Stimulated activated CD8-positive, alpha-beta memory T cell treated with anti-CD3 and anti-CD28 coated beads, Interleukin-4, amount 100 ng/mL, for 48 hours (primary cell): ENCODE results near the gene LTBP1.
"Not testable (repeated sequence)": the region's sequence is repeated elsewhere in the genome, so short reads cannot be mapped to it uniquely, and the experiment has no call there.

Experiments
- DNase-seq: peaks from one replicate; pipeline ENCODE4 v3.0.0-alpha.2; 2020

The LTBP1 gene

DNA sequence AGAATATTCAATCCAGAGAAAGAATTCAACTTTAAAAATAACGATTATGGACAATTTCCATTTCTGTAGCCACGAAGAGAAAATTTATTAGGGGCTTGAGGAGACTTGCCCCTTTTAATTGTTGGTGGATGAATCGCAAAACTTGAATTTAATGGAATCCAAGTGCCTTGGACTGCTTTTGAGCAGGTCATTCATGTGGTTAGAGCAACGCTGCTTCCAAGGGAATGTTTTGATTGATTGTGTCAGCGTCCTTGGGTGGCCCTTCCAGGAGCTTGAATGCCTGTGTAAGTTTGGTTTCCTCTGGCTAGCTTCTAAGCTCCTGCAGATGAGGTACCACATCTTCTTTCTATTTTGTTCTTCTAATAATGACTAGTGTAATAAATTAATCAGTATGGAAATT, 213.4 kb downstream of the LTBP1 start:
- DNase-seq, result no peak

DNA sequence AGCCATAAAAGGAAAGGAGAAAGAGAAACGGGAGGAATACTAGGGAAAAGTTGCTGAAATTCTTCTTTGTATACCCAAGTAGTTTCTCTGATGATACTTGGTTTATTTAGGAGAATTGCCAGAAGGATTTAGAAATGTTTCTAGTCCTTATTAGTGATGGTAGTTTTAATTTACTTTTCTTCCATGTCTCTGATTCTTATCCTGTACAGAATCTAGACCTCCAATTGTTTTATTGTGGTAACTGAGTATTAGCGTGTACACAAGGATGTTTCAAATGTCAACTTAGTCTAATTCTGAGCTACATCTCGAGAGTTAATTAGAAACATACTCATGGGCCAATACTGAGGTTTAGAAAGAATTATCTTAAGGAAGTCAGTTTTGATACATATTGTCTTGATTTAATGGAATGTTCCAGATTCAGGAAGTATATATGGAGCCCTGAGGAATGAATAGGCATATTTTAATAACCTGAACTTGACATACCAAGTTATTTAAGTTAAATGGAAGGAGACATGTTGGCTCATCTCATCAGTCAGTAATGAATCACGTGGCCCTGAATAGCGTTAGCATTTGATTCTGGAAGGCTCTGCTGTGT, 219.6 kb downstream of the LTBP1 start:
- DNase-seq, result no peak

DNA sequence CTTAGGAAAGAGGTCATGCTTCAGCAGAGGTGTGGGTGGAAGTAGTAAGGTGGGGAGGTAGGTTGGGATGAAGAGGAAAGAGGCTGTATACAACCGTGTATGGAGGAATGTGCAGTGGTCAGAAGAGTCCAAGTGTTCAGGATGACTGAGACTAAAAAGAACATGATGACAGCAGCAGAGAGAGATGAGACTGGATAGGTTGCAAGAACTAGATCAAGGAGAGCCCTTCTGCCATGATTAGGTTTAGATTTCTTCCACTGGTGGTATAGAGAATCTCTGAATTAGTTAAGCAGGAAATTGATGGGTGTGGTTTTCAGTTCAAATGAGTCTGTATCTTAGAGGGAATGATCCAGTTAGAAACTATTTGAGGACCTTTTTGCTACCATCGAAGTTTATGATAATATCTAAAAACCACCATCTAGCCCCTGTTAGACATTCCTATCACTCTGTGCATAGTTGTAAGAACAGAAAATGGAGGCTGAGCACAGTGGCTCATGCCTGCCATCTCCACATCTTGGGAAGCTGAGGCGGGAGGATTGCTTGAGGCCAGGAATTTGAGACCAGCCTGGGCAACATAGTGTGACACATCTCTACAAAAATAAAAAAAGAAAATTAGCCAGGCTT, 221.0 kb downstream of the LTBP1 start:
- DNase-seq, result no peak

DNA sequence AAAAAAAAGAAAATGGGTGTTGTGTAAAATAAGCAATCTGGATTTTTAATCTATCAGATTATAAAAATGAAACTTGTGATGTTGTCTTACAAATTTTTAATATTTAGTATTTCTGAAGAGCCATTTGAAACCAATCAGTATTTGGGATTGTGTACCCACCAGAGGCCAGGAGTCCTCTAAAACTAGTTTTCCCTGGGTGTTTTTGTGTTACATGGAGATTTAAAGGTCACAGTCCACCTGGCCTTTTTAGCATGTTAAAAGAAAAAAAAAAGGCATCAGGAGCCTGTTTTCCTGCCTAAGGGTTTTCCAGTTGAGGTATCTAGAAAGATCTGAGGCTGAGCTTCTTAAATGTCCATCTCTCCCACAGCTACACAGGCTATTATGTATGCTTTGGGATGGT, 221.7 kb downstream of the LTBP1 start:
- DNase-seq, result no peak

DNA sequence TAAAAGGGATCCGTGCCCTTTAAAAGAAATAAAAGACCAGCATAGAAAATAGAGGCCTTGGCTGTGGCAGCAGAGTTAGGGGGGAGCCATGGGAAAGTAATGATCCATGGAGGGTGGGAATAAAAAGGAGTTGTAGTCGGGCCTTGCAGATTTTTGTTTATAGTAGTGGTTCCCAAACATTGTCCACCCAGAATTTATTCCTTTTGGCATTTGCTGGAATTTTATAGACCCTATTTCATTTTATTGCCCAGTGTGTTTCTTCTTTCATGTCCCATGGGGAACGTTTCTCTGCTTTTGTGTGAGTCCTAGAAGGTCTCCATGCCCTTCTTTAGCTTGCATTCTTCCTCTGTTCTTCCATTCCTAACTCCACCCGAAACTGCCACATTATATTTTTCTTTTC, 222.2 kb downstream of the LTBP1 start:
- DNase-seq, result no peak

DNA sequence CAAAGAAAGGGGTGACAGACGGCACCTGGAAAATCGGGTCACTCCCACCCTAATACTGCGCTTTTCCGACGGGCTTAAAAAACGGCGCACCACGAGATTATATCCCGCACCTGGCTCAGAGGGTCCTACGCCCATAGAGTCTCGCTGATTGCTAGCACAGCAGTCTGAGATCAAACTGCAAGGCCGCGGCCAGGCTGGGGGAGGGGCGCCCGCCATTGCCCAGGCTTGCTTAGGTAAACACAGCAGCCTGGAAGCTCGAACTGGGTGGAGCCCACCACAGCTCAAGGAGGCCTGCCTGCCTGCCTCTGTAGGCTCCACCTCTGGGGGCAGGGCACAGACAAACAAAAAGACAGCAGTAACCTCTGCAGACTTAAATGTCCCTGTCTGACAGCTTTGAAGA, 223.5 kb downstream of the LTBP1 start:
- not testable (repeated sequence) for DNase-seq

DNA sequence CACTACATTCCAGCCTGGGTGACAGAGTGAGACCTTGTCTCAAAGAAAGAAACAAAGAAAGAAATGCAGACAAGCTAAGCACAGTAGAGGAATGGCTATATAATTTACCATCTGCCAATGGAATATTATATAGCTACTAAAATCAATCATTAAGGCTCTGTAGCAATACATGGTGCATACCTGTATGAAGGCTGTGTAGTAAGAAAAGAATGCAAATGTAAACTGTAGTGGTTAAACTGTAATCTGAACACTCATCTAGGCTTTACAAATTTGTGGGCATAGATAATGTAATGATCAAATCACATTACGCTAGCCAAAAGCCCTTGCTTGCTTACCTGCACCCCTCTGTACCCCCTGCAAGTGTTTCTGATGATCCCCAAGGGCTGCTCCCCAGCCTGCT, 230.9 kb downstream of the LTBP1 start:
- no peak for DNase-seq

DNA sequence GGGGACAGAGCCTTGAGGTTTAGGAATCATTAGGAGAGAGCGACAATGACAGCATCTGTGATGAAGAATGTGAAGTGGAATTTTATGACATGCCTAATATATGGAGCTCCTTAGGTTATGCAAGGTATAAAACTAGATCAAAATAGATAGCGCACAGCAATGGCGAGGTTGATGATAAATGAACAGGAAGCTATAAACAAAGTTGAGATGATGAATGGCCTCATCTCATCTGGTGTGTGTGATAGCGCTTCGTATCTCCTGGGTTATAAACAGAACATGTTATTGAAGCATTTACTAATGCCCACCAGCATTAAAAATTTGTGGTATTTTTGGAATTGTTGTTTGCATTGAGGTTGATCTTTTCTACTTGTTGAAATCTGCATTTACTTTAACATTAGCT, 231.5 kb downstream of the LTBP1 start:
- DNase-seq, result no peak

DNA sequence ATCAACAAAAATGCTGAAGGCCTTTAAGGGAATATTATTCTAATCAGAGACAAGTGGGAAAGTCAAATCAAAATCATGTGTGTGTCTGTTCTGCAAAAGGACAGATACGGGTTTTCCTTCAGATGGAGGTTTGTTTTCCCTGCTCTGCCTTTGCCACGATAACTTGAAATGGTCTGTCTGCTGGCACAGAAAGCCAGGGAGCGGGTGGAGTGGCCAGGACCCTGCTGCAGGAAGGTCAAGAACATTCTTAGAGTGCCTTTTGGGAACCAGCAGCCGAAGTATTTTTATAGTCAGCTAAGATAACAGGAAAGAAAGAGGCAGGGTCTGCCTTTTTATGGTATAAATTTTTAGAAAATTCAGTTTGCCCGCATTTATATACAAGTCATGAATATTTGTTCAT, 234.2 kb downstream of the LTBP1 start:
- DNase-seq, result no peak

DNA sequence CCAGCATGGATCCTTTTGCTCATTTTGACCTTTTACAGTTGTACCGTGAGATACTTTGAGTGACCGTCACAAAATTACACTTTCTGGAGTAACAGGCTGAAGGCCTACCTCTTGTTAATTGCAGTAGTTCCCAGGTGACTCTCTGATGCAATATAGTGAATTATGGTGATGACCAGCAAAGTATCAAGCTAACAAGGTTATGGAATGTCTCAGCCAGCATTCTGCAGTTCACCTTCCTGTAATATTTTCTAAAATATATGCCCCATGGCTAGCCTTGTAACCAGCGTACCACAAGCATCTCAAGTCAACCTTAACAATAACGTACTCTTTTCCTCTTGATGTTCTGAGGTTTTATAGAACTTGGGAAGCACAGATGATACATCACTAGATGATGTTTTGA, 234.7 kb downstream of the LTBP1 start:
- no peak for DNase-seq

DNA sequence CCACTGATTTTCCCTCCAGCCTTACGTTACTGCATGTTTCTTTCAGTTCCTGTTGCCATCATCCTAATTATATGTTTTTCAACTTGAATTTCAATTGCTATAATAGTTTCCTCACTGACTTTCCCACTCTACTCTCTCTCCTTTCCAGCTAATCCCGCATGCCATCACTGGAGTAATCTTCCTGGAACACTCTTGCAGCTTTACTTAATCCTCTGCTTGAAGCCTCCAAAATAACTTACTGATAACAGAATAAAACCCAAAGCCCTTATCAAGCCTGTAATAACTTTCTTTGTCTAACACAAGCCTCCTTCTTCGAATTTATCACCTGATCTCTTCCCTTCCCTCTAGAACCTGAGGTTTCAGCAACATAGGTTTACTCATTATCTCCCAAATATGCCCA, 237.3 kb downstream of the LTBP1 start:
- no peak for DNase-seq

DNA sequence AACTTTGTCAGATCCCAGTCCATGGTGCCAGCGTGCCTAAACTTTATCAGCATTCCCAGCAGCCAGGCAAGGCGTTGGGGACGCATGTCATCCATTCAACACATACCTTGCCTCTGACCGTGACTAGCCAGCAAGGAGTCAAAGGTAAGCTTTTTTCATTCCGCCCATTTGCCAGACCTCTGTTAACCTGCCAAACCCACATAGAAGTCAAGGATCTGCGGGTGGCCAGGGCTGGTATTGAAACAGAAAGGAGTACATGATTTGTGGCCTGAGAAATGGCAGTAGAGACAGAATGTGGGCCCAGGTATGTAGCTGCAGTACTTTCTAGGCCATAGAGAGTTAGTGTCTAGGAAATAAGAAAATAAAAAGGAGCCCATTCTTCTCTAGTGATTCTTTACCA, 240.2 kb downstream of the LTBP1 start:
- no peak for DNase-seq

DNA sequence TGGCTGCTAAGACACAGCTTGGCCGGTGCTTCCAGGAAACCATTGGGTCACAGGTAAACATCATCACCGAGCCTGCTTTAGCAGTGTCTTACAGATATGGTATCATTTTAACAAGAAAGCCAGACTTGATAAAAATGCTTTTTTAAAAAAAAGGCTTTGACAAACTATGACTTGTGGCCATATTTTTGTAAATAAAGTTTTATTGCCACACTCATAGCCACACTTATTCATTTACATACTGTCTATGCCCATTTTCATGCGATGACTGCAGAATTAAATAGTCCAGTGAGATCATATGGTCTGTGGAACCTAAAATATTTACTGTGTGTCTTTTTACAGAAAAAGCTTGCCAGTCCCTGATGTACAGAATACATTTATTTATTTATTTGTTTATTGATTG, 242.0 kb downstream of the LTBP1 start:
- no peak for DNase-seq

DNA sequence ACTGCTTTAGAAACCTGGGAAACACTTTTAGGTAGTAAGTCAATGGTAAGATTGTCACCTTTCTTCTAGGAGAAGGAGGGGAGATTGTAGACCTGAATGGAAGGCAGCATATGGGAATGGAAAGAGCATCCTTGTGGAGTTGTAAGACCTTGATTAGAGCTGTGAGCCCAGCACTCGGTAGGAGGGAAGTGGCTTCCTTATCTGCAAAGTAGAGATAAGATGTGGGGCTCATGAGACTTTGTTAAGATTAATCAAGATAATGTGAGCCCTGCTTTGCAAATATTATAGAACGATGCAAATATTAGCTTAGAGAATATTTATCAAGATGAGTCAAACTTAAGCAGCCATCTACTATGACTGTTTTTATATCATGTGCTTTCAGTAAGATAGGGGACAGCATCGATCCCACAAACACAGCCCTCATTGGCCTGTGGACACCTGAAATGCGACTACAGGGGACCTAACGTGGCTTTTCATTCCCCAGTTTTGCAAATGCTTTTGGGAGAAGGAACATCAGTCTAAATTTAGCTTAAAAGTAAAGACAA, 243.7 kb downstream of the LTBP1 start:
- DNase-seq, result no peak

DNA sequence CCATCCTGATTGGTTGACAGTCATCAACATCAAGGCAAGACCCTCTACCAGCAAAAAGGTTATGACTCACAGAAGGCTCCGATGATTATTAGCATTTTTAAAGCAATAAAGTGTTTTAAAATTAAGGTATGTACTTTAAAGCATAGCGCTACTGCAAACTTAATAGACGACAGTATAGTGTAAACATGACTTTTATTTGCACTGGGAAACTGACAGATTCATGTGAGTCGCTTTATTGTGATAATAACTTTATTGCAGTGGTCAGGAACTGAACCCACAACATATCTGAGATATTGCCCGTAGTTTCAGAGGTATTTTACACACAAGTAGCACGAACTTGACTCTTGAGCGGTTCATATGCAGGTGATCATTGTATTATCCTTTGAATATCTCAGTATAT, 249.1 kb downstream of the LTBP1 start:
- DNase-seq, result no peak

DNA sequence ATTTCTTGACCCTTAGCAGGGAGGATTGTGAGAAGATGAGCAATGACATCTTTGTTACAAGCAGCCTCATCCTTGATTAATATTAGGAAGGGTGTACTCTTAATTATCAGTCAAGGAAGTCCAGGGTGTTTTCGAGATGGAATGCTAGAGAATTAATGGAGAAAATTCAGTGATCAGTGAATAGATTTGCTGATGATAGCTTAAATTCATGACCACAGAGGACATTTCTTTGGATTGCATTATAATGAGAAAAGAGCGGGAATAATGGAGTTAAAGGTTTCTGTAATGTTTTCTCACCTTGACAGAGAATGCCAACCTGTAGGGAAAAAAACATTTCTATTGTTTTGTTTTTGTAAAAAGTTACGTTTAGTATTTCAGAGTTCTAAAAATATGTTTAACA, 249.9 kb downstream of the LTBP1 start:
- DNase-seq, result no peak

DNA sequence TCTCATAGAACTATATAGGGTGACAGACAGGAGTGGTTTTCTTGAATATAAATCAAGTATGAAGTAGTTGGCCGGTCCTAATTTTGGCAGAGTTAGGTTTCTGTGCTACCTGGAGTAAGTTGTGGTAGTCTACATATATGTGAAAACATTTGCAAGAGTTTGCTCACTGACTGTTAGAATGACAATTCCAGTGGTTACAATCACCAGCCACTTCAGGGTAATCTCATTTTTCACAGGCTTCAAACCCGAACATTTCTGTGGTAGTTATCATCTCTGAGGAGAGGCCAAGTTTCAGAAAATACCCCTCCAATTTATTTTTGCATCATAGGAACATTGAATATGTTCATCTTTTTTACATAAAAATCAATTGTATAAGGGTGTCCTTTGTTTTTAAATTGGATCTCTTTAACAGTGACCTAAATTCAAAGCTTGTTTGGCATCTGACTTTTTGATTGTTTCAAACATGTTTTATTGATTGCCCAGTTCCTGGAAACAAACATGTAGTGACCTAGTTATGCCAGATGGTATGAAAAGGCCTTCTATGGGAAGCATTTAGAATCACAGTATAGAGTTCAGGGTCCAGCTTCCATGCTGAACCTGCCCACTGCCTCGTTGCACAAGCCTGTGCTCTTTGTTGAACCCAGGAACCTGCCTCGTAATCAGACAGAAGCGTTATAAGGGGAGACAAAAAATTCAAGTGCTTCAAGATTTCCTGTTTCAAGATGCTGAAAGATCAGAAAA, 250.6 kb downstream of the LTBP1 start:
- no peak for DNase-seq

DNA sequence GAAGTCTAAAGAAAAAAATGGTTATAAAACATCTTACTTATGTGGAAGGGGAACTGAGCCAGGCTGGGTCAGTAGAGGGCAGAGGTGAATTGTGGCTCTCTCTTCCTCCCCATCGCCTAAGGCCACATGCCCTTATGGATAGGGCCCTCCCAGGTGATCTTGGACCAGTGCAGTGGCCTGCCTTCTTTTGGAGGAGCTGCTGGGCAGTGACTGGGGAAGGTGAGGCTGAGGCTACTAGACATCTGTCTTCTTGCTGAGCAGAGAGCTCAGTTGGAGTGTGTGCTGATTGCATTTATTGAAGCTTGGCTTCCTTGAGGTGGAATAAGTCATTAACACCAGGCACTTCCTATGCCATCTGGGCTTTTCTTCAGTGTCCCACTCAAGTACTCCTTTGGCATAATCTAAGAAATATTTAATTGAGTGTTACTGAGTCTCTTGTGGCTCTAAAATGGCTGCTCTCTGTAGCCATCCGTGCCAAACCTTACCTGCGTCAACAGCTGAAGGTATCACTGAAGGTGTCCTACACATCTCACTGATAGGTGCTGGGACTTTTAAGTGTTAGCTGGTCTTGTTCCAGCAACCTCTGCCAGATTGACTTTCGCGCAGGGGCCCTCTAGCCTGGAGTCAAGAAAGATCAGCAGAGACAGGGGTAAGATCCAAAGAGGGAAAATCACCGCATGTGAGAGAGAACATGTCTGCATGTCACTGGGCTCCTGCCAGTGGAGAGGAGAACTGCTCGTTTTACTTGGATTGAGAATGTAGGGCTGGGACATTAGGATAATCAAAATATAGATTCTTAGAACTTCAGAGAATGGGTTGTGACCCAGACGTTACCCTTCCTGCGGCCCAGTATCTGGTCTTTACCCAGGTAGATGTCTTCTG, 256.1 kb downstream of the LTBP1 start:
- no peak for DNase-seq

DNA sequence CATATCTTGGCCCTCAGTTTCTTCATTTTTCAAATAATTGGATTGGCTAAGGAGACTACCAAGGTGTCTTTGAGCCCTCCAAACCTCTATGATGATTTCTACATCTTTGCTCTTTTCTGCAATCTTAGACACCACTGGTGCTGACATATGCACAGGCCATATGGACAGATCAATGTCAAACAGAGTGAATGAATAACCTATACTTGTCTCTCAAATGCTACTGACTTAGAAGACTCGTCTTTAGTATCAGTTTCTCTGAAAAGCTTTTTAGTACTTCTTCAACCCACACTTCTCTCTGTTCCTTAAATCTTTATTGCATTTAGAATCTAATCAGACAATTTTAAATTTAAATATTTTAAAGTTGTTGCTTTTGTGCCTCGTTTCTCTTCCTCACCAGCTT, 258.2 kb downstream of the LTBP1 start:
- DNase-seq, result no peak

DNA sequence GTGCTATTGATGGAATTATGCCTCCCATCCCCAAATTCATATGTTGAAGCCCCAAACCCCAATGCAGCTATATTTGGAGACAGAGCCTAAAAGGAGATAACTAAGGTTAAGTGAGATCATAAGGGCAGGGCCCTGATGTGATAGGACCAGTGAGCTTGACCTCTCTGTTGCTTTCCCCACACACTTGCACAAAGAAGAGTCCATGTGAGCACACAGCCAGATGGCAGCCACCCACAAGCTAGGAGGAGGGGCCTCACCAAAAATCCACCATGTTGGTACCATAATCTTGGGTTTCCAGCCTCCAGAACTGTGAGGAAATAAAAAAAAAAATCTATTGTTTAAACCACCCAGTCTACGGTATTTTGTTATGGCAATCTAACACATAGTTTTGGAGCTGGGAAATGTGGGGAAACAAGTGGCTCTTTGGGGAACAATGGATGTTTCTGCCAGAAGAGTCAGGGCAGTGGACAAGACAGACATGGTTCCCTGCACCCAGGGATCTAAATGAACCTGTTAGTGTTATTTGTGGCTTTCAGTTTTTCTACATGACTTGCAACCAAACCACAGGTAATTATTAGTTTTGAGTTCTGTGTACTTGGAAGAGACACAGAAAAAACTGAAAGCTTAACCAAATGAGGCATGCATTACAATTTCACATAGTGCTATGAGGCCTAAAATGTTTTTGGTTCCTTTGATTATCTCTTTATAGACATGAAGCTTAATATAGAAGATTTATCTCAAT, 259.1 kb downstream of the LTBP1 start:
- DNase-seq, result no peak

DNA sequence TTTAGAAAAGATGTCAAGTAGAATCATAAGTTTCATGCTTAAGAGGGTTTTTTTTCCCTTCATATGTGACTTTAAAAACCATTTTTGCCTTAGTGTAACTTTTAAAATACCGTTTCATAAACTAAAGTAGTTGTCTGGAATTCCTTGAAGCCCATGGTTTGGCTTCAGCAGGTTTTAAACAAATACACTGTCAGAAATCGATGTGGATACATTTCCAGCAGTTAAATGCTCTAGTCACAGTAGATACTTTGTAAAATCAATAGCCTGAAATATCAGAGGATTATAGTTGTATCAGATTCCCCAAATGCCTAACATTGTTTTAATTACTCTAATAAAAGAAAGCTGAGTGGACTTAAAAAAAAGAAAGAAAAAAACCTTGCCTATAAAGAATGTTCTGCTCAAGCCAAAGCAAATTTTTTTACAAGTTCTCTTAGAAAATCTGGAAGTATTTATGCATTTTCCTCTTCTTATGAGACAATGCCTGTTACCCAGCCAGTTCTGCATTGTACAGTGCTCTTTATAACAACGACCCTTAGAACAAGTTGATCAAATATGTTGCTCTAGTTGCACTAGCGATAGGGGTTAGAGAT, 260.5 kb downstream of the LTBP1 start:
- DNase-seq, result no peak

DNA sequence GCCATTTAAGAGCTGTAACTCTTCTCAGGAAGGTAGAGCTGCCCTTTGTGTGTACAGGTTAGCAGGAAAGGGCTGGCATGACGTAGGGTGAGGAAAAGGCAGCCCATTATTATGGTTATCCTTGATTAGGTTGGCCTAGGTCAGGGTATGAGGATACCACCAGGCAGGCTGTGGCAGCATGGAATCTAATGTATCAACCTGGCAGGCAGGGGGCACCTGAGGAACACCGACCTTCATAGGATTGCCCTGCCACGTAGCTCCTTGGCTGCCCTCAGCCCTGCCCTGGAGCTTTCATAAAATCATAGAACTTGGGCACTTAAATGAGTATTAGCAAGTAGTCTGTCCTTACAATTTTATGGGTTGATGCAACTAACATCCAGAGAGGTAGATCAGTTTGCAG, 261.6 kb downstream of the LTBP1 start:
- no peak for DNase-seq
